Left lung (tissue), 10 donors: ENCODE data around the gene IL34. TPM values are rescaled to one million over a fixed set of nuclear protein-coding genes. Genes with fewer than 3 reads are reported as not detected.

Source experiments
- ATAC-seq: fragments of 200-7000 bp; cut with Tn5 transposase; one replicate; pipeline ENCODE4 v1.9.1; 2020; ENCODE audit warnings: moderate library complexity
- DNase-seq, 4 donors: peaks; one replicate each; pipeline ENCODE4 v3.0.0-alpha.2; 2013 to 2020
- H3K27ac ChIP-seq, 2 donors: fragments of 200-600 bp; sonication (generic) in 1 of 2; one replicate each; pipeline versions ENCODE4 v1.5.0 to v1.8.0; 2020 to 2021
- H3K27me3 ChIP-seq, 2 donors: fragments of 200-600 bp; sonication (generic) in 1 of 2; one replicate each; pipeline versions ENCODE4 v1.5.0 to v1.8.0; 2020 to 2021
- H3K36me3 ChIP-seq, 2 donors: fragments of 200-600 bp; sonication (generic) in 1 of 2; one replicate each; pipeline versions ENCODE4 v1.5.0 to v1.8.0; 2020 to 2021
- H3K4me1 ChIP-seq, 2 donors: fragments of 200-600 bp; one replicate each; pipeline ENCODE4 v1.8.0; 2021
- H3K4me3 ChIP-seq, 2 donors: fragments of 200-600 bp; sonication (generic) in 1 of 2; one replicate each; pipeline versions ENCODE4 v1.5.0 to v1.8.0; 2020 to 2021; ENCODE audit warnings: mild to moderate bottlenecking in 1 of 2
- H3K9me3 ChIP-seq, 2 donors: fragments of 200-600 bp; sonication (generic) in 1 of 2; one replicate each; pipeline versions ENCODE4 v1.5.0 to v1.8.0; 2020 to 2021
- intact Hi-C, 2 donors: fragments of 100-400 bp; cut with DNase I; formaldehyde crosslinking; loops; one replicate each; pipeline versions ENCODE4 v1.11.2 to v1.14.2; 2022
- polyA plus RNA-seq, 6 donors: library from polyadenylated mRNA; unstranded; fragments of 120-200 nt; gene quantifications; one replicate each; pipeline ENCODE4 v1.2.1, GENCODE V29; 2013; ENCODE audit not compliant: insufficient read length in 6 of 6
- total RNA-seq, 2 donors: library from RNA; stranded (reverse); fragmentation: NEBNext Ultra II Directional; extraction: Animal tissue kit (Norgen Biotek cat#: 25700); gene quantifications; one replicate each; pipeline ENCODE4 v1.2.1, GENCODE V29; 2021
- TF ChIP-seq, protein P1 (sequence below), 2 donors: fragments of 200-600 bp; sonication (generic) in 1 of 2; IDR thresholded peaks; one replicate each; pipeline versions ENCODE4 v1.5.0 to v1.8.0; 2021; ENCODE audit warnings: antibody characterized with exemption in 2 of 2
- donor health status: DM: no; HTN: yes; CAD: no.
- donor health status: DM: no; HTN: no; CAD: no.

IL34 gene
- total and polyA plus RNA-seq, 8 donors, result 0.24 to 4.1 (median 0.45) TPM

GRCh38 chr16:70651524-70651923 is 5.2 kb downstream of the IL34 start:
- intact Hi-C loops, result loop anchor here in 1 of 2 donors (5.0 to 10.0 kb wide), 2 partner anchors 124 to 287 kb away; no protein-coding TSS in a partner anchor
- ATAC-seq (no peak), DNase-seq (no peak)
- H3K36me3 ChIP-seq, result no peaks in the 10 kb centered on the region
- no peaks in the 10 kb centered on the region for H3K9me3 ChIP-seq
- H3K27me3 ChIP-seq, result no peaks in the 10 kb centered on the region
- TF ChIP-seq, protein P1, sequence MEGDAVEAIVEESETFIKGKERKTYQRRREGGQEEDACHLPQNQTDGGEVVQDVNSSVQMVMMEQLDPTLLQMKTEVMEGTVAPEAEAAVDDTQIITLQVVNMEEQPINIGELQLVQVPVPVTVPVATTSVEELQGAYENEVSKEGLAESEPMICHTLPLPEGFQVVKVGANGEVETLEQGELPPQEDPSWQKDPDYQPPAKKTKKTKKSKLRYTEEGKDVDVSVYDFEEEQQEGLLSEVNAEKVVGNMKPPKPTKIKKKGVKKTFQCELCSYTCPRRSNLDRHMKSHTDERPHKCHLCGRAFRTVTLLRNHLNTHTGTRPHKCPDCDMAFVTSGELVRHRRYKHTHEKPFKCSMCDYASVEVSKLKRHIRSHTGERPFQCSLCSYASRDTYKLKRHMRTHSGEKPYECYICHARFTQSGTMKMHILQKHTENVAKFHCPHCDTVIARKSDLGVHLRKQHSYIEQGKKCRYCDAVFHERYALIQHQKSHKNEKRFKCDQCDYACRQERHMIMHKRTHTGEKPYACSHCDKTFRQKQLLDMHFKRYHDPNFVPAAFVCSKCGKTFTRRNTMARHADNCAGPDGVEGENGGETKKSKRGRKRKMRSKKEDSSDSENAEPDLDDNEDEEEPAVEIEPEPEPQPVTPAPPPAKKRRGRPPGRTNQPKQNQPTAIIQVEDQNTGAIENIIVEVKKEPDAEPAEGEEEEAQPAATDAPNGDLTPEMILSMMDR (IDR thresholded peaks at IDR 0.05), result no peak
- no peak overlapping the region for H3K27ac ChIP-seq
- H3K4me1 ChIP-seq, result peaks cover 0 to 3% of the 10 kb centered on the region in 2 donors
- H3K4me3 ChIP-seq, result no peak overlapping the region

GRCh38 chr16:70652322-70652721 is 6.0 kb downstream of the IL34 start:
- Histone ChIP-seq H3K4me3 (no peak overlapping the region), H3K27me3 (no peaks in the 10 kb centered on the region), H3K4me1 (peaks cover 0 to 3% of the 10 kb centered on the region in 2 donors), H3K9me3 (no peaks in the 10 kb centered on the region), H3K36me3 (no peaks in the 10 kb centered on the region), H3K27ac (no peak overlapping the region)
- intact Hi-C loops, result loop anchor here in 1 of 2 donors (5.0 to 10.0 kb wide), 2 partner anchors 125 to 288 kb away; no protein-coding TSS in a partner anchor
- DNase-seq (no peak), ATAC-seq (no peak)
- TF ChIP-seq, protein P1 (IDR thresholded peaks at IDR 0.05), result no peak

DNA sequence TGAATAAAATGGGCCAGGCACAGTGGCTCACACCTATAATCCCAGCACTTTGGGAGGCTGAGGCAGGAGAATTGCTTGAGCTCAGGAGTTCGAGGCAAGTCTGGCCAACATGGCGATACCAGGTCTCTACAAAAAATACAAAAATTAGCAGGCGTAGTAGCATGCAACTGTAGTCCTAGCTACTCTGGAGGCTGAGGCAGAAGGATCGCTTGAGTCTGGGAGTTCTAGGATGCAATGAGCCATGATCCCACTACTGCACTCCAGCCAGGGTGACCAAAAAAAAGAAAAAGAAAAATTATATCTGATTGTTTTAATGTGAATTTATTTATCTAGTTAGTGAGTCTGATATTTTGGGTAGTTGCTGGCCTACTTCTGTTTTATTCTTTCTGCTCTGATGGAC is 7.0 kb downstream of the IL34 start:
- peaks cover 0 to 3% of the 10 kb centered on the region in 2 donors for H3K4me1 ChIP-seq
- intact Hi-C loops, result loop anchor here in 1 of 2 donors (5.0 to 10.0 kb wide), 2 partner anchors 126 to 289 kb away; no protein-coding TSS in a partner anchor
- TF ChIP-seq, protein P1 (IDR thresholded peaks at IDR 0.05), result no peak
- ATAC-seq (no peak), DNase-seq (peak in 1 of 4 donors; percentile 4)
- no peak overlapping the region for H3K27ac ChIP-seq
- no peaks in the 10 kb centered on the region for H3K27me3 ChIP-seq
- no peaks in the 10 kb centered on the region for H3K36me3 ChIP-seq
- no peaks in the 10 kb centered on the region for H3K9me3 ChIP-seq
- no peak overlapping the region for H3K4me3 ChIP-seq

DNA sequence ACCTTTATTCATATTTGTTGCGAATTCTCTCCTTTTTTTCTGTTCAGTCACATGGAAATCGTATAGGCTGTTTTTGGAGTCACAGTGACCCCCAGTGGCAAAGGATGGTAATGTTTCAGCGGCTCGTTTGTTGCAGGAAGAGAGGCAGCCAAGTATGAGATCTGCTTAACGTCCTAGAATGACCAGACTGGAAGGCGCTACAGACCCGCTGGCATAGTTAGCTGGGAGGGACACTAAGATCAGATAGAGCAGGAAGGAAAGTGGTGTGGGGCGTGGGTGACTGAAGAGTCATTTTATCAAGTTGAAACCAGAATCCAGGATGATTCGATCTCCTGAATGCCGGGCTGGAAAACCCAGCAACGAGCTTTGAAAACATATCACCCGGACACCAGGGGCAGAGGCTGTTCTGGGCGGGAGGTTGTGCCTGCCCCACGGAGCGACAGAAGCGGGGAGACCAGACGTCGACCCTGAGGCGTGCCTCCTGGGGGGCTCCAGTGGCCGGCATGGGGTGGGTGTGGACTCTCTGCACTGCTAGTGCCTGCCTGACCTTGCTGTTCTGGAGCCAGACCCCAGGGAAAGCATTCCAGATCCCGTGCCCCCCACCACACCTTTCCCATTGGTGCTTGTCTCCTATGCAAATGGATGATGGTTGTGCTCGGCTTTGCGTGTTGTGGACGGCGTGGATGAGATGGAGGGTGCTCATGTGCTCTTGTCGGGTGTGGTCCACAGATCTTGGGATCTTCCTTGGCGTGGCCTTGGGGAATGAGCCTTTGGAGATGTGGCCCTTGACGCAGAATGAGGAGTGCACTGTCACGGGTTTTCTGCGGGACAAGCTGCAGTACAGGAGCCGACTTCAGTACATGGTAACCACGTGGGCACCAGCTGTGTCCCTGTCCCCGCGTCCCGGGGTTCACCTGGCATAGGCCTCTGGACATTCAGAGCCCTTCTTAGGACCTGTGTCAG is 7.7 kb downstream of the IL34 start:
- Histone ChIP-seq H3K4me1 (peaks cover 0 to 3% of the 10 kb centered on the region in 2 donors), H3K27me3 (no peaks in the 10 kb centered on the region), H3K4me3 (no peak overlapping the region), H3K36me3 (no peaks in the 10 kb centered on the region), H3K27ac (no peak overlapping the region), H3K9me3 (no peaks in the 10 kb centered on the region)
- TF ChIP-seq, protein P1 (IDR thresholded peaks at IDR 0.05), result peak; percentile 78 to 91
- DNase-seq (peak in 3 of 4 donors; percentile 26 to 88 (median 81)), ATAC-seq (peak; percentile 95)
- intact Hi-C loops, result loop anchor here in 1 of 2 donors (5.0 to 10.0 kb wide), 2 partner anchors 127 to 289 kb away; no protein-coding TSS in a partner anchor
